ENCODE data around the gene EVA1B. TPM values are rescaled to one million over a fixed set of nuclear protein-coding genes. Genes with fewer than 3 reads are reported as not detected.

EVA1B gene
- total and polyA plus RNA-seq, 2 experiments from 2014 or later: 68.7 to 82.2 TPM

DNA sequence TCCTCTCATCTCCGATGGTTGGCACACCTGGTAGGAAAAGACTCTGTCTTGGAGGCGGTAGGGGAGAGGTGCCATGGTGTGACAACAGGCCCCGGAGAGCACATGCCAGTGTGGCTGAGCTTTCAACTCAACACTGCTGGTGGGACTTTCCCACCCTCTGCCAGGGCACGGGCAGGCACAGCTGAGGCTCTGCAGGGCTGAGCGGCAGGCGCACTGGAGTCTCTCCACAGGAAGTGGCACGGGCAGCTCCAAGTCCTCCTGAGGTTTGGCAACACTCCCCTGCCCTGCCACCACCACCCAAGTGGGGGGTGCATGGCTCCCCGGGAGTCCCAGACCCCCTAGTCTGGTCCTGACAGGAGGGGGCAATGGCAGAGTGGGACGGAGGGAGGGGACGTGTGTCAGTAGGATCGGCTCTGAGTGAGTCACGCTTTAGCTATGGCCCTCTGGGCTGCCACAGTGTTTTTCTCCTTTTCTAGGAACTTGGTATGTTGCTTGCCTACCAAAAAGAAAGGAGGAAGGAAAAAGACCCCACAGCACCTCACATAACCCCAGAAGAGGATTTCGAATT is 27.3 kb upstream of the EVA1B start:
- no peak overlapping the region for H3K4me2 ChIP-seq
- 86% methylated on average over 13 of the region's 13 CpGs for WGBS (ENCODE audit: low lambda C conversion rate, missing lambda C conversion rate)
- H3K9me2 ChIP-seq (replicated peaks; ENCODE audit: insufficient read depth): no peaks in the 10 kb centered on the region
- H3K79me2 ChIP-seq: no peaks in the 10 kb centered on the region
- no peaks in the 10 kb centered on the region for H4K20me1 ChIP-seq (ENCODE audit: insufficient read depth, poor library complexity, severe bottlenecking)
- no peak for DNase-seq (ENCODE audit: low spot score)
- no peaks in the 10 kb centered on the region for H3K36me3 ChIP-seq (replicated peaks; ENCODE audit: insufficient read depth, low read depth)
- no peaks in the 10 kb centered on the region for H3K9me3 ChIP-seq (ENCODE audit: low read depth)
- no peak overlapping the region for H3K4me3 ChIP-seq
- H3K27me3 ChIP-seq: no peaks in the 10 kb centered on the region
- H3K27ac ChIP-seq: peak overlapping the region; percentile 82
- H2AFZ ChIP-seq: no peak overlapping the region
- no peak for TF ChIP-seq EZH2phosphoT487 (IDR thresholded peaks at IDR 0.05; ENCODE audit: low read depth, severe bottlenecking, unreplicated experiment)
- H3K4me1 ChIP-seq (ENCODE audit: insufficient read depth): peaks cover 21% of the 10 kb centered on the region

DNA sequence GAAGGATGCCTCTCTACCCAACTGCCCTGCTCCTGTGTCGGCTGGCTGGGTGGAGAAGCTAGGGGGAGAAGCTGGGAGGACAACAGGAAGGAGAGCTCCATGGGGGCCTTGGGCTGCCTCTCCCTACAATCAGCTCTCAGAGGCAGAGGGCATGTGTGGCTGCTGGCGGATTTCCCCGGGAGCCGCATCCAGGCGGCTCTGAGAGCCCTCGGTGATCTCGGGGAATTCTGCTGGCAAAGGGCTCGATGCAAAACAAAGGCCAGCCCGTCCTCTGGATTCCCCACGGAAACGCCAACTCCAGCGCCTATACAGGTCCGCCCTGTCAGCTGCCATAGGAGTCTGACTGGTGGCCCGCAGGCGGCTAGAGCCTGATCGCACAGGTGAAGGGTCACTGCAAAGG is 26.4 kb upstream of the EVA1B start:
- Histone ChIP-seq H3K4me2 (no peak overlapping the region), H3K36me3 (replicated peaks; ENCODE audit: insufficient read depth, low read depth) (no peaks in the 10 kb centered on the region), H3K79me2 (no peaks in the 10 kb centered on the region), H3K9me2 (replicated peaks; ENCODE audit: insufficient read depth) (no peaks in the 10 kb centered on the region), H3K4me1 (ENCODE audit: insufficient read depth) (peaks cover 21% of the 10 kb centered on the region), H3K9me3 (ENCODE audit: low read depth) (no peaks in the 10 kb centered on the region), H3K4me3 (no peak overlapping the region), H3K27ac (no peak overlapping the region), H2AFZ (no peak overlapping the region), H4K20me1 (ENCODE audit: insufficient read depth, poor library complexity, severe bottlenecking) (no peaks in the 10 kb centered on the region), H3K27me3 (no peaks in the 10 kb centered on the region)
- no peak for DNase-seq (ENCODE audit: low spot score)
- 95% methylated on average over 15 of the region's 16 CpGs for WGBS (ENCODE audit: low lambda C conversion rate, missing lambda C conversion rate)
- no peak for TF ChIP-seq EZH2phosphoT487 (IDR thresholded peaks at IDR 0.05; ENCODE audit: low read depth, severe bottlenecking, unreplicated experiment)
- TF ChIP-seq EZH2 (IDR thresholded peaks at IDR 0.05; ENCODE audit: borderline replicate concordance): no peak
- TF ChIP-seq, protein P1, sequence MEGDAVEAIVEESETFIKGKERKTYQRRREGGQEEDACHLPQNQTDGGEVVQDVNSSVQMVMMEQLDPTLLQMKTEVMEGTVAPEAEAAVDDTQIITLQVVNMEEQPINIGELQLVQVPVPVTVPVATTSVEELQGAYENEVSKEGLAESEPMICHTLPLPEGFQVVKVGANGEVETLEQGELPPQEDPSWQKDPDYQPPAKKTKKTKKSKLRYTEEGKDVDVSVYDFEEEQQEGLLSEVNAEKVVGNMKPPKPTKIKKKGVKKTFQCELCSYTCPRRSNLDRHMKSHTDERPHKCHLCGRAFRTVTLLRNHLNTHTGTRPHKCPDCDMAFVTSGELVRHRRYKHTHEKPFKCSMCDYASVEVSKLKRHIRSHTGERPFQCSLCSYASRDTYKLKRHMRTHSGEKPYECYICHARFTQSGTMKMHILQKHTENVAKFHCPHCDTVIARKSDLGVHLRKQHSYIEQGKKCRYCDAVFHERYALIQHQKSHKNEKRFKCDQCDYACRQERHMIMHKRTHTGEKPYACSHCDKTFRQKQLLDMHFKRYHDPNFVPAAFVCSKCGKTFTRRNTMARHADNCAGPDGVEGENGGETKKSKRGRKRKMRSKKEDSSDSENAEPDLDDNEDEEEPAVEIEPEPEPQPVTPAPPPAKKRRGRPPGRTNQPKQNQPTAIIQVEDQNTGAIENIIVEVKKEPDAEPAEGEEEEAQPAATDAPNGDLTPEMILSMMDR (IDR thresholded peaks at IDR 0.05; ENCODE audit: poor library complexity): no peak

- Histone ChIP-seq H3K4me2 (no peak overlapping the region), H3K4me3 (no peak overlapping the region), H3K36me3 (replicated peaks; ENCODE audit: insufficient read depth, low read depth) (no peaks in the 10 kb centered on the region), H3K27me3 (no peaks in the 10 kb centered on the region), H3K4me1 (ENCODE audit: insufficient read depth) (peaks cover 21% of the 10 kb centered on the region), H3K9me2 (replicated peaks; ENCODE audit: insufficient read depth) (no peaks in the 10 kb centered on the region), H3K27ac (no peak overlapping the region), H3K9me3 (ENCODE audit: low read depth) (no peaks in the 10 kb centered on the region), H2AFZ (no peak overlapping the region), H3K79me2 (no peaks in the 10 kb centered on the region), H4K20me1 (ENCODE audit: insufficient read depth, poor library complexity, severe bottlenecking) (no peaks in the 10 kb centered on the region)
- TF ChIP-seq EZH2 (IDR thresholded peaks at IDR 0.05; ENCODE audit: borderline replicate concordance): no peak
- no peak for TF ChIP-seq EZH2phosphoT487 (IDR thresholded peaks at IDR 0.05; ENCODE audit: low read depth, severe bottlenecking, unreplicated experiment)
- 77% methylated on average over 7 of the region's 7 CpGs for WGBS (ENCODE audit: low lambda C conversion rate, missing lambda C conversion rate)
- no peak for DNase-seq (ENCODE audit: low spot score)
Observed at GRCh38 chr1:36349241-36349671, 25.8 kb upstream of the EVA1B start.

GRCh38 chr1:36346741-36347370 is 23.4 kb upstream of the EVA1B start:
- Histone ChIP-seq H3K4me1 (ENCODE audit: insufficient read depth) (peaks cover 12% of the 10 kb centered on the region), H3K4me2 (no peak overlapping the region), H3K27ac (no peak overlapping the region), H4K20me1 (ENCODE audit: insufficient read depth, poor library complexity, severe bottlenecking) (no peaks in the 10 kb centered on the region), H3K36me3 (replicated peaks; ENCODE audit: insufficient read depth, low read depth) (no peaks in the 10 kb centered on the region), H3K9me3 (ENCODE audit: low read depth) (no peaks in the 10 kb centered on the region), H3K27me3 (no peaks in the 10 kb centered on the region), H3K79me2 (no peaks in the 10 kb centered on the region), H2AFZ (no peak overlapping the region), H3K9me2 (replicated peaks; ENCODE audit: insufficient read depth) (no peaks in the 10 kb centered on the region), H3K4me3 (no peak overlapping the region)
- WGBS (ENCODE audit: low lambda C conversion rate, missing lambda C conversion rate): 95% methylated on average over 8 of the region's 8 CpGs
- no peak for TF ChIP-seq EZH2 (IDR thresholded peaks at IDR 0.05; ENCODE audit: borderline replicate concordance)
- no peak for TF ChIP-seq EZH2phosphoT487 (IDR thresholded peaks at IDR 0.05; ENCODE audit: low read depth, severe bottlenecking, unreplicated experiment)
- TF ChIP-seq, protein P1 (IDR thresholded peaks at IDR 0.05; ENCODE audit: poor library complexity): no peak
- DNase-seq (ENCODE audit: low spot score): no peak

Data from hepatocyte (in vitro differentiated cells).